HK-2 (cell line): ENCODE results near the gene TENM3.

Experiments used
- DNase-seq: peaks from one replicate; pipeline ENCODE4 v3.0.0-alpha.2; 2018; ENCODE audit not compliant: unreplicated experiment

The TENM3 gene

DNA sequence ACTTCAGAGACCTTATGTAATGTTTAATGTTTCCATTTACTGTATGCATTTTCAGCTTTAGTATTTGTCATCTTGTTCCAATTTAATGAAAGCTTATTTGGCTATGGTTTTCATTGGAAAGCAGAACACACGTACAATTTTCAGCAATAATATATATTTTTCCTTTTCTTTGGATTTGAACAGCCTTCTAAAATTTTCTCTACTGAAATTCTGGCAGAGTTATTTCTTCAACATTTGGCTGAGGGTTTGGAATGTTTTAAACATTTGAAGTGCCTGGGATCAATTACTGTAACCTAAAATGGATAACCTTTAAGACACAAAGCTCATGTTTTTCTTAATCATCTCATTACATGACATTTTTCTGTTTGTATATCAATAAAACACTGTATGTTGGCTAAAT, 156.9 kb downstream of the TENM3 start:
- DNase-seq, result no peak

DNA sequence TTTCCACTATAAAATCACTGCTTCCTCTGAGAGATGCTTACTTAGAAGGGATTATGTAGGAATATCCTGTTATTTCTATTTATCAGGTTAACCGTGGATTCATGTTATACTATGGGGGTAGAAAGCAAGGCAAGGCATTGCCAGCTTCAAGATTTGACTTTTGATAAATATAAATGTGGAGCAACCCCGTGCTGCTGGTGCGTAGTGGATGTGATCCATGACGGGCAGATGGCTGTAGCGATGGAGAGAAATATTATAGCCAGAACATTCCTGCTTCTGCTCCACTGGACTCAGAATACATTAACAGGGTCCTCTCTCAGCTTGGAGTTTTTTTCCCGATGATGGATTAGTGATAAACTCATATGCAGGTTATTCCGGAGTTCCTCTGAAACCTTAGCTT, 157.6 kb downstream of the TENM3 start:
- DNase-seq, result no peak

DNA sequence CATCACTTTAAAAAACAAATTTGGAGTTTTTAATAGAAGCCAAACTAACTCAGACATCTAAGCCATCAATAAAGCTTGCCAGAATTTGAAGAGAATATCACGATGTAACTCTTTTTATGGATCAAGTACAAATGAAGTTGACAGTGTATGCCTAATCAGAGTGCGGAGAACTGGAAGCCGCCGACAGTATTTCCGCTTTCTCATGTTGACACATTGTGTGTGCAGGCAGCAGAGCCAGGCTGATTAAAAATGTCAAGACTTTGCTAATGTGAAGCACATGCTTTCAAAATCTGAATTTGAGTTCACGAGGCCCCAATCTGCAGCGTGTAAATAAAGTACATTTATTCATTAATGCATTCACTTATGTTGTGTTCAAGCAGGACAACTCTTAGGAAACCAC, 161.2 kb downstream of the TENM3 start:
- no peak for DNase-seq

DNA sequence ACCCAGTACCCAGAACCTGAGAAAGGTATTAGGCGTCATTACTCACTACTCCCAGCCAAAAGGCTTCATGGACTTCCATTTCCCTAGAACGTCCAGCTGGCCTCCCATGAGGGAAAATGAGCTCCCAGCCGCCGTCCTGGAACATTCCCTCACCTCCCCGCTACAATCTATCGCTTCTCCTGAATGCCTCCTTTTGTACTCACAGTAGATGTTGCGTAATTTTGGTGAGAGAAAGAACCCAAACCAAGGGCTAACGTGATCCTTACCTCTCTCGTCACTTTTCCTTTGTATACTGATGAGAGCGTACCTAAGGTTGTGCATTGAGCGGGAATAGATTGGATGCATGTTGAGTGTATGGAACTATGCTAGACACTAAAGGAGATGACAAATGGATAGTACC, 161.9 kb downstream of the TENM3 start:
- no peak for DNase-seq

DNA sequence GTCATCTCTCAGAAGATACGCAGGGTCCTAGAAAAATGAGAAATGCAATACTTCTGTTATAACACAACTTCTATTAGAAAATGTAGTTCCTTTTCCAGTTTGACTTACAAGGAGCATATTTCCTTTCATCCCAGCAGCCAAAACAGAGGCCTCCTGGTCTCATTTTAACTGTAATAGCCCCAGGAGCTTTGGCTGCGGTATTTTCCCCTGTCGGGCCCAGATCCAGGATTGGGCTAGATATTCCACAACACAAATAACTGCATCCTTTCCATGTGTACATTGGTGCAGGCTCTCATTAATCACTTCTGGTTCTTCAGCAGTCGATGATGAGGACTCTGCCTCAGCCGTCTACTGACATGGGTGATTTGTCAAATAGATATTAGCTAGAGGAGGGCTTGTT, 166.1 kb downstream of the TENM3 start:
- no peak for DNase-seq

DNA sequence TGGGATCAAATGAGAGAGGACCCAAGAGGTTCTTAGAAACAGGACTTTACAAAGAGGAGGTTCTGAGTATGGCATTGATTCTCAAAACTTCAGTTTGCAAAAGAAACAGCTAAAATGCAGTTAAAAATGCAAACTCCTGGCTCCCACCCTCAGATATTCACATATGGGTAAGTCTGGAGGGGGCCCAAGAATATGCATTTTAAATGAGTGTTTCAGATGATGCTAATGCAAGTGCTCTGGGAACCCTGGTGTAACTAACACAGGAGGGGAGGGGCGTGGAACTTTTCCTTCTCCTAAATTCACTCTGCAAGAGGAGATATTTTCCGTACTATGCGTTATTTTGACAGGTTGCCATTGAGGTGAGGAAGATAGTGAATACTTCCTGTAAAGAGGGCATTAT, 168.2 kb downstream of the TENM3 start:
- no peak for DNase-seq

DNA sequence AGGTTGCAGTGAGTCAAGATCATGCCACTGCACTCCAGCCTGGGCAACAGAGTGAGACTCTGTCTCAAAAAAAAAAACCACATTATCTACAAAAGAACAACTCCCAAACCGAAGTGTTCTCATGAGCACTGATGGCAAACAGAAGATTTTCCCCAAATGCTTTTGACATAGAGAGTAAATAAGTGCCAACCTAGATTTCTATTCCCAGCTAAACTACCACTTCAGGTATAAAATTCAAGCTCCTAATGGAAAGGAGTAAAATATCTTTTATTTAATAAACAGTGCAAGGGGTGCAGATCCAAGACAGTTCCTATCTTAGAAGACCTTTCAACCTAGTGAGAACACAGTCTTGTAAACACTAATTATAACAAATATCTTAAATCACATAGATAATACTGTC, 170.3 kb downstream of the TENM3 start:
- no peak for DNase-seq

DNA sequence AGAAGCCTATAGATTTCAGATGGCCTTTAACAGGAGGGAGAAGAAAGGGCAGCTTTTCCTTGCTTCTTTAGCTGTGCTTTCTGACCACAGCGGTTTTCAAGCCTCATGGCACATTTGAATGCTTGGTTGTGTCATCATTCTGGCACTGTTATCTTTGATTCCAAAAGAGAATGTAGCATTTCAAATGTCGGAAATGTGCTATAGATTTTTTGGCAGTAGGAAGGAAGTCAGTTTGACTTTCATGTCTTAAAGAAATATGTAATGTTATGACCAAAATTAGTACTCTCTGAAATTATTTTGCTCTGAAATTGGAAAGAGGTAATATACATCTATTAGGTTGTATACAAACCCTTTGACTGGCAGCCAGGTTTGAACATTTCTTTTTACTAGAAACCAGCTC, 171.9 kb downstream of the TENM3 start:
- DNase-seq, result no peak

DNA sequence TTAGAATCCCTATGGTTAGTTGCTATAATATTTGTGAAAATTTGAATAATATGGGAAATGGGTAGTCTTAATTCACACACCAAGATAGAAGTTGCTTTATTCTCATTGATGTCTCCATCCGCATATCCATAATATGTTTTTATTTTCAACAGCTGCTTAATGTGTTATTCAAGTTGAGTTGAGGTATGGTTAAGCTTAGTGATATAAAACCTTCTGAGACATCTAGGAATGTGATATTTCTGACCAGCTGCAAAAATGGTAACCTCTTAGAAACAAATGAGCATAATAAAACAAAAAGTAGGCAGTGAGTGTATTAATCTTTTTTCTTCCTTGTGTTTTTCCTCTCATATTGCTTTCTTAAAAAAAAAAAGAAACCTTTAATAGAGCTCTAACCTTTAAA, 172.9 kb downstream of the TENM3 start:
- no peak for DNase-seq

DNA sequence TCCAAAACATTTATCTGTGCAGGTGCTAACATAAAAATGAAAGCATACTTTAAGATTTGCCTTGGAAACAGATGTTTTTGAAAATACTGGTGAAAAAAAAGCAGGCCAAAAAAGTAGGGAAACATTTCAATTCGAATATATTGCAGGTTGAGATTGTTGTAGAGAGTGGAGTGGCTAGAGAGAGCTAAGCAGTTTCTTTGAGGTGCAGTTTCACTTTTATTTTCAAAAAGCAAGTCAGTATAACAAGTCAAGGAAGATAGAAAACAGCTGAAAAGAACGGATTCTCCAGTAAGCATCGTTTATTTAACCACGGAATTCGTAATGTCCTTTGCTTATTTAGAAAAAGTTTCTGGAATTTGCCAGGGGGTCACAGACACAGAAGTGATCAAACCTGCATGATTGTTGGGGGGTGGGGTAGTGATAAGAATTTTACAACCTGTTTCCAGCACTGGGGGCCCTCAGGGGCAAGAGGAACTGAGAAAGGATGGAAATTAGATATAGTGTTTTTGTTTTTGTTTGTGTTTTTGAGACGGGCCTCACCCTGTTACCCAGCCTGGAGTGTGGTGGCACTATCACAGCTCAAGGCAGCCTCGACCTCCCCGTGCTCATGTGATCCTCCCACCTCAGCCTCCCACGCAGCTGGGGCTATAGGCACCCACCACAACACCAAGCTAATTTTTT, 175.0 kb downstream of the TENM3 start:
- DNase-seq, result no peak

DNA sequence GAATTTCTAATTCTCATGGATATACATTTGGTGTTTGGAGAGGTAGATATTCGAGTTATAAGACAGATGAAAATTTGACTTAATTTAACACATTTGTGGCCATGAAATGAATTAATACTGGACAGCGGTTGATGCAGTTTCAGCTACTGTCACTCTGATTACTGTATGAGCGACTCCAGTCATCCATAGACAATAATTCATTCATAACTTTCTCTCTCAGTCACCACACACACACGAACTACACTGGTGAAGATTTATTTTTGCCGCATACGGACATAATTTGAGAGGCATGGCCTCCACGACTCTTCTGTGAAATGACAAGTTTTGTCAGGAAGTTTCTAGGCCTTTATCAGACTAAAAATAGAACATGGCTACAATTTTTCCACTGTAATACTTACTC, 177.0 kb downstream of the TENM3 start:
- no peak for DNase-seq

DNA sequence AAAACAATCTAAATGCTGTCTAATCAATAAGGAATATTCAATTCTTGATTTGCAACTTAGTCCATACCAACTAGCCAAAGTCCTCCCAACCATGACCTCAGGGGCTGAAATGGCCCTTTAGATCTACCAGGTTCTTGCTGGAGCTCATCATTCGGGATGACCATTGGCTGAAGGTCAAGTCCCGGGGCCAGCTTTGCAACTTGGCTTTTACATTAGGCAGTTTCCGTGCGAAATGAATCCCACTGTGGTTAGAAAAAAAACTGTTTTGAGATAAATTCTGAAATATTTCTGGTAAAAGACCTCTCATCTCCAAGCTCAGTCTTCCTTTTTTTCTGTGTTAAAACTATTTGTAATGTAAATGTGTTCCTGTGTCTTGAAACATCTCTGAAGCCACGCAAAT, 178.6 kb downstream of the TENM3 start:
- no peak for DNase-seq

DNA sequence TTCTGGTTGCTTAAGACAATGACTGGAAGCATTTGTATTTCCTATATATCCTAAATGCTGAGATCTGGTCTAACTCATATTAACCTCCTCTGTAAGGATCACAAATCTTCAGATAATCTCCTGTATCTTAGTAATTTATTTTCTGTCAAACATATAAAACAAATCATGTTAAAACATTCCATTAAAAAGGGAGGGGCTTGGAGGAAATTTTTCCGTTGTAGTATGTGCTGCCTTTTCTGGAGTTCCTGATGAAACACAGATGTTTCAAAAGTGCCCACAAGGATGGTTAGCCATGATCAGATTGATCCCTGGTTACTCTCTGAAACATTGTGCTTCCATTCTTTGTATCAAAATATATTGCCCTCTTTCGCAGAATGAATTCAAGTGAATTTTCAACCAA, 182.1 kb downstream of the TENM3 start:
- no peak for DNase-seq

DNA sequence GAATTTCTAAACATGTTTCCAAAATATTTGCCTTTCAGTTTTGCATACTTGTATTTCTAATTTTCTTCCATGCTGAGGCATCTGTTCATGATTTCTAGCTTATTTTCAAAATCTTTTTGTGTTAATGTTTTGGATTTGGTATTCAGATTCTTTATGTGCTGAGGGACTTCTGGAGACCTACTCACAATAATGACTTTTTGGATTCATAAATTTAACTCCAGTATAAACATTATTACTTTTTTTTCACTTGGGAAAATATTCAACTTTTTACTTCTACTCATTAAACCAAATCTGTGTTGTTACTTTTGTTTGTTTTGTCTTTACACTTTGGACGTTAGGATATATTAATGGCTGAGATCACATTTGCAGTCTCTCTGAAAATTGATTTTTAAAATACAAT, 183.7 kb downstream of the TENM3 start:
- DNase-seq, result no peak

DNA sequence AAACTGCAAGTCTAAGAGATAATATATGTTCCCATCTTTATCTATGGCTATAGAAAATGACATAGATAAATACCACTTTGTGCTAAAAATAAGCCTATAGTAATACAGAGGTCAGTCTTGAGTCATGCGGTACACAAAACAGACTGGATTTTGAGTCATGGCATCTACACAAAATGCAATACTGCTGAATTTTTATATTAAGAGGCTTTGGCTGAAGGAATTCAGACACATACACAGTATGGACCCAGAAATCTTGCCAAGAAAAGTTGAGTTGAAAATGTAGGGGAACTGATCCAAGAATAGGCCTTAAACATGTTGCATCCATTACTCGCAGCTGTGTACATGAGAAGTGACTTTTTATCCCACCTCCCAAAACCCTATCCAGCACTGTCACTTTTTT, 184.4 kb downstream of the TENM3 start:
- DNase-seq, result no peak

DNA sequence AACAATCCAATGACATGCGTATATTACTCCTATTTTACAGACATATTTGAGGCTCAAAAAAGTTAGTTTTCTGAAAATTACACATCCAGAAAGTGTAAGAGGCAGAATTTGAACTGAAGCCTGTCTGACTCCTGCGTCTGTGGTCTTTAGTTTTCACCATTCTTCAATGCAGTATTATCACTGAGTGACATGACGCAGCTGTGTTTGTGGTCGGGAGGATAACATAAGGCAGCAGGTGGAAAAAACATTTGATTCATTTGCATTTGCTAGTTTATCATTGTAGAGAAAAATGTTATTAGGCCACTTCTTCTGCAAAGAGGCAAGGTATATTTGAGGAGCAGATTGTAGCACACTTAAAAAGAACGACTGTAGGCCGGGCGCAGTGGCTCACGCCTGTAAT, 186.7 kb downstream of the TENM3 start:
- no peak for DNase-seq

DNA sequence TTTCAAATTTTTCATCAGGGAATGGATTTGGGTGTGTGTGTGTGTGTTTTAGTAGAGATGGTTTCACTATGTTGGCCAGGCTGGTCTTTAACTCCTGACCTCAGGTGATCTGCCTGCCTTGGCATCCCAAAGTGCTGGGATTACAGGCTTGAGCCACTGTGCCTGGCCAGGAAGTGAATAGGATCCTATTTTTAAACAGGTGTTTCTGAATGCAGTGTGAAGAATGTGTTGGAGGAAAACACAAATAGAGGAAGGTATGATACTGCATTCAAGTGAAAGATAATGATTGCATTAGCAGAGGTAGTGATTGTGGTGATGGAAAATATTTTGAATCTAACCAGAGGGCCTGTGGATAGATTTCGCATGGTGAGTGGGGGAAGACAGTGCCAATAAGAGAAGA, 189.6 kb downstream of the TENM3 start:
- DNase-seq, result no peak

DNA sequence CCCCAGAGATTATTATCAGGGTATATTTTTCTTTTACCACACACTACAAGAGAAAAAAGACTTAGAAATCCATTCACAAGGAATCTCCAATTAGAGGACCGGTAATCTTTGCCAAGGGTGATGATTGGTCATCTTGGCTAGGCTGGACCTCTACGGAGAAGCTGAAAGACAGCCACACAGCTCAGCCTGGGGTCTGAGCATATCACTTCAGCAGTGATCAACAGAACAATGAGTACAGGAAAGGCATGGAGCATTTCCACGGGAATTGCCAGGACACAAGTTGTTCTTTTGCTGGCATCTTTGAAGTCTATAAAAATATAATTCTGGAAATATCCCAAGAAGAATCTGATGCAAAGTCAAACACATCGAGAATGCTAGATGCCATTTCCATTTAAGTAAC, 191.5 kb downstream of the TENM3 start:
- DNase-seq, result no peak

DNA sequence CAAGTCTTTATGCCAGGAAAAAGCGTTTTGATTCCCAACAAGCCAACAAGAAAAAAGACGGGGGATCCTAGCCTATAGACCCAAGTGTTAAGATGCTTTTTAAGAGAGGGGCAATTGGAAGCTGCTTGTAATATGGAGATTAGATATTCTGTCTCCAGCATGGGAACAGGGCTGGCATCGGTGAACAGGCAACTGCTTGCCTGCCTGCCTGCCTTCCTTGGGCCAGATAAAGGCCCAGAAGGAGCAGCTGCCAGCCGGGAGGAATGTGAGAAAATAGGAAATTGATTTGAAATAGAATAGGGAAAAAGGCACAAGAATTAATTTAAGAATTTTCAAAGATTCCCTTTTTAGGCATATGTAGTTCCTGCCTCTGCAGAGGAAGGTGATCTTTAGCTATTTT, 192.2 kb downstream of the TENM3 start:
- no peak for DNase-seq

DNA sequence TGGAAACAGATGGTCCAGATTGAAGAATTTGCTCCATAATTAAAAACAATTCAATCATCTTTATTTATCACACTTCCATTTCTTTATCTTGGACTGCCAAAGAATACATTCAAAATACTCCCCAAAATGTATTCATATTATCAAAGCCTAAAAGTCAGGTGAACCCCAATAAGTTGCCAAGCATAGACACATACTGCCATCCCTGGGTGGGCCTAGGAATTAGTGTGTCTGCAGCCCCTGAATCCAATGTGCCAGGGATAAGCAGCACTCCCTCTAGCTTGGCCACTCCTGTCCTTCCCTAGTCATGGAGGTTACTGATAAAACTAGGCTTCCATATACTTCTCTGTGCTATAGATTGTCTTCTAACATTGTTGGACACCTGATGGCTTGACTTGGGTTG, 199.9 kb downstream of the TENM3 start:
- no peak for DNase-seq

DNA sequence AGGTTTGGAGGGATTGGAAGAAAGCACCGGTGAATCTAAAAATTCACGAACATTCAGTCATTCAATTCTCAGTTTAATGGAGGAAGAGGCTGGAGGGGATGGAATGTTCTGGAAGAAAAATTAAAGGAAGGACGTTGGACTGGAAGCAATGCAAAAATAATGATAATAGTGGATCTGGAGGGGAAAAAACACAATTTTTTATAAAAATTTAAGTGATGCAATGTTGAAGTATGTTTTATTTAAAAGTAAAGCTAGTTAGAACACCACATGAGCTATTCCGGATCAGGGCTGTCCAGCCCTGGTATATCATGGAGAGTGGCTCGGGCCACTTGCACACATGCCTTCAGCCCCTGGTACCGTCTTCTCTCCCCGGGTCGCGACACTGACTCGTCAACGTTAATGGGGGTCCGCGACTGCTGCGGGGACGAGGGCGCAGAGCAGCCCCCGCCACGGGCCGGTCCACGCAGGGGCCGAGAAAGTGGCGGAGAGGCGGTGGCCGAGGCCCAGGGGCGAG, 204.6 kb downstream of the TENM3 start:
- DNase-seq, result no peak

DNA sequence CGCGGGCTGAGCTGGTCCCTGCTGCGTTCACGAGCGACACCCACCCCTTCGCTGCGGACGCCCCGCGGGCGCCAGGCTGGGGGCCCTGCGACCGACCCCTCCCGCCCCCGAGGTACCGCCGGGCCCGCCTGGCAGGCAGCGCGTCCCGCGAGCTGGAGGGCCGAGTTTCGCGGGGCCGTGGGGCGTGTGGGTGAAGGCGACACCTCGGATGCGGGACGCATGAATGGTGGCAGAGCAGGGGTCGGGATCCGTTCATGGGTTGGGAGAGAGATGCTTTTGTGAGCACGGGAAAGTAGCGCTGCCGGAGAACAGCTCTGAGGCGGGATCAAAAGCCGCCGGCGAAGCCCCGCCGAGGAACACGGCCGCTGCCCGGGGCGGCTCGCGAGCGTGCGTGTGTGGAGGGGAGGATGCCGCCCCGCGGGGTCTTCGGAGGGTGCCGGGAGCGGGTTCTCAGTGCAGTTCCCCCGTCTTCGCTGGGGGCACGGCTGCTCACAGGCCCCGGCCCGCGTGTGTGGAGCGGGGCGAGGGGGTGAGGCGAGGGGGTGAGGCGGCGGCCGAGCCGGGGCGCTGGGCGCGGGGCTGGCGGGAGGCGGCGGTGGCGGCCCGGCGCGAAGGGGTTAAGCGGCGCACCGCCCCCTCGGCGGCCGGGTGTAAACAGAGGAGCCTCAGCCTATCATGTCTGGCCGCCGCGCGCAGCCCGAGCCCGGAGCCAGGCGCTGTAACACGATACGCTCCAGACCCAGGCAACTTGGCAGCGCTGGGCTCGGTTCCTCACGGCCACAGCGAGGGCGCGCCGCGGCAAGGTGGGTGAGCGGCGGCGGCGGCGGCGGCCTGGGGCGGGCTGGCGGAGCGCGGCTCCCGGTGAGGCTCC, 205.3 kb downstream of the TENM3 start:
- peak; percentile 89 for DNase-seq

DNA sequence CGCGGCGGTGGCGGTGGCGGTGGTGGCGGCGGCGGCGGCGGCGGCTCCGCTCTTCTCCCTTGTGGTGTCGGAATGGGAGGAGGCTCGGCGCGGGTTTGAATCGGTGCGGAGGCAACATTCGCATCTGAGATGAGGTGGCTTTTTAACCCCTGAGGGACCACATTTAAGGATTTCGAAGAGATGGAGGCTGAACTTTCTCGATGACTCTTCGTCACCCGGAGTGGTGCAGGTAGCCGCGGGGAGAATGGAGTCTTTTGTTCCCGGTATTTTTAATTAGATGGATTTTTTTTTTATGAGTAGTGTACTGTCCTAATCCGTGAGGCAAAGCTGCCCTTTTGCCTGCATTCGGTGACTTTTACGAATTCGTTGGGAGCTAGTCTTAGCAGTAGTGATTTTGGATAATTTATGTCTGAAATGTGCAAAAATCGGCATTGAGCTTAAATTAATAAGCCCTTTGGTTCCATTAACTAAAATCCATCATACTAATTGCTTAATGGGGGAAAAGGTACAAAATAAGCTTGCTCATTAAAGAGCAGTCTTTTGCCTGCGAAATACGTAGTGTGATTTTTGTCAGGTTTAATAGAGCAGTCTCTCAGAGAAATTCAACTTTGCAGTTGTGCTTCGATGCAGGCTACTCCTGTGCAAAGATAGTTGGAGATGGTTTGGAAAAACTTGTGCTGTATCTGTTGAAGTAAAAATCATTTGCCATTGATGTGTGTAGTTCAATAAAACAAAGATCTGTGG, 206.2 kb downstream of the TENM3 start:
- DNase-seq, result no peak
